HepG2 (cell line): ENCODE results near the gene TBC1D10A. TPM values are rescaled to one million over a fixed set of nuclear protein-coding genes. Genes with fewer than 3 reads are reported as not detected.

Experiments
- ATAC-seq: fragments of 200-7000 bp; cut with Tn5 transposase; 3 replicates; pipeline ENCODE4 v1.9.1; 2020; ENCODE audit warnings: mild to moderate bottlenecking, moderate library complexity
- BruUV-seq: library from RNA; stranded (reverse); fragments of 400-500 nt; replicated peaks from 2 replicates; lab custom pipeline; 2021; lab: Mats Ljungman, UMichigan
- CTCF ChIA-PET: fragments of 300-600 bp; formaldehyde crosslinking; extraction: SDS; loops from one replicate; lab custom pipeline; 2021; ENCODE audit warnings: low total read pairs, inconsistent platforms, low intra/inter-chr PET ratio; lab: Yijun Ruan, JAX
- POLR2A ChIA-PET: fragments of 350-600 bp; sonication (Branson Sonifier 250); formaldehyde crosslinking; loops from one replicate; lab custom pipeline; 2020; ENCODE audit warnings: antibody characterized with exemption, inconsistent platforms; lab: Yijun Ruan, JAX
- DNase-seq: peaks from one replicate; pipeline ENCODE4 v3.0.0-alpha.2; 2015; ENCODE audit warnings: low spot score
- FAIRE-seq: peaks from 3 replicates; lab custom pipeline; 2011; peaks lifted over from hg19 to GRCh38; lab: Jason Lieb, UNC
- H2AFZ ChIP-seq: one replicate; pipeline ENCODE4 v1.6.1; 2011; ENCODE audit warnings: low read length, inconsistent platforms
- H3K27ac ChIP-seq: fragments of 300-600 bp; 3 replicates; pipeline ENCODE4 v1.8.0; 2011; ENCODE audit warnings: mixed run types, mild to moderate bottlenecking, mixed read lengths, low read length, inconsistent platforms; ENCODE audit not compliant: insufficient read depth; ENCODE audit errors: extremely low read length
- H3K27me3 ChIP-seq, 2 experiments: fragments of 200-600 bp in 1 of 2; 2 replicates in 1 of 2; 3 replicates in 1 of 2; pipeline versions ENCODE4 v1.6.0 to v1.8.0; 2011; ENCODE audit warnings: low read length in 2 of 2, mild to moderate bottlenecking in 2 of 2, moderate library complexity in 2 of 2, inconsistent platforms in 1 of 2; ENCODE audit not compliant: insufficient read depth in 2 of 2, control insufficient read depth in 1 of 2
- H3K36me3 ChIP-seq, 2 experiments: fragments of 200-600 bp in 1 of 2; replicated peaks in 1 of 2; 2 replicates in 1 of 2; 3 replicates in 1 of 2; pipeline versions ENCODE4 v1.5.1 to v1.8.0; 2011; ENCODE audit warnings: low read length in 2 of 2, inconsistent platforms in 1 of 2; ENCODE audit not compliant: insufficient read depth in 2 of 2, control insufficient read depth in 1 of 2
- H3K4me1 ChIP-seq: 2 replicates; pipeline ENCODE4 v1.5.1; 2012; ENCODE audit warnings: low read length, inconsistent platforms; ENCODE audit not compliant: insufficient read depth
- H3K4me2 ChIP-seq: 2 replicates; pipeline ENCODE4 v1.6.0; 2011; ENCODE audit warnings: low read depth, low read length, inconsistent platforms
- H3K4me3 ChIP-seq, 3 experiments: fragments of 200-600 bp in 1 of 3; sonication (generic), shearing (Covaris generic) in 1 of 3; replicated peaks in 1 of 3; 2 replicates each; pipeline ENCODE4 v1.5.1; 2011 to 2016; ENCODE audit warnings: low read length in 3 of 3, inconsistent platforms in 2 of 3, low read depth in 2 of 3, mild to moderate bottlenecking in 2 of 3, control low read depth in 1 of 3, mixed read lengths in 1 of 3; ENCODE audit not compliant: insufficient read depth in 1 of 3
- H3K79me2 ChIP-seq: one replicate; pipeline ENCODE4 v1.6.1; 2011; ENCODE audit warnings: low read length, inconsistent platforms; ENCODE audit not compliant: insufficient read depth
- H3K9ac ChIP-seq: 2 replicates; pipeline ENCODE4 v1.6.0; 2011; ENCODE audit warnings: mild to moderate bottlenecking, low read depth, low read length, inconsistent platforms; ENCODE audit not compliant: insufficient read depth
- H3K9me3 ChIP-seq: 2 replicates; pipeline ENCODE4 v1.5.1; 2012; ENCODE audit warnings: mild to moderate bottlenecking, low read length
- H4K20me1 ChIP-seq: 2 replicates; pipeline ENCODE4 v1.6.0; 2011; ENCODE audit warnings: inconsistent platforms, mild to moderate bottlenecking, low read length, moderate library complexity; ENCODE audit not compliant: insufficient read depth
- CREBL2 ChIP-seq: sonication (generic); formaldehyde crosslinking; IDR thresholded peaks from 2 replicates; pipeline ENCODE4 v1.8.1; 2023; ENCODE audit warnings: missing genetic modification reagents, mild to moderate bottlenecking, borderline replicate concordance
- RBFOX2 ChIP-seq: fragments of 200-400 bp; formaldehyde crosslinking; IDR thresholded peaks from 2 replicates; pipeline ENCODE4 v1.6.1; 2017; ENCODE audit warnings: low read depth, mild to moderate bottlenecking, low read length
- ZNF225 ChIP-seq: sonication (generic); formaldehyde crosslinking; IDR thresholded peaks from 2 replicates; pipeline ENCODE4 v1.4.0; 2020; ENCODE audit warnings: mild to moderate bottlenecking, missing genetic modification reagents
- ZNF317 ChIP-seq: sonication (generic); formaldehyde crosslinking; IDR thresholded peaks from 2 replicates; pipeline ENCODE4 v1.5.0; 2020; ENCODE audit warnings: mild to moderate bottlenecking, missing genetic modification reagents
- ZNF543 ChIP-seq: sonication (generic); formaldehyde crosslinking; IDR thresholded peaks from 2 replicates; pipeline ENCODE4 v1.4.0; 2020; ENCODE audit warnings: mild to moderate bottlenecking, missing genetic modification reagents
- ZNF749 ChIP-seq: sonication (generic); formaldehyde crosslinking; IDR thresholded peaks from 2 replicates; pipeline ENCODE4 v1.8.0; 2022; ENCODE audit warnings: mild to moderate bottlenecking, missing genetic modification reagents, moderate library complexity, borderline replicate concordance
- WGBS: methylation state at CpG from one replicate; pipeline ENCODE4 v1.1.6; 2017; ENCODE audit warnings: low lambda C conversion rate; 5-methylcytosine and 5-hydroxymethylcytosine counted together
- in situ Hi-C: cut with HindIII; loops from 2 replicates; pipeline ENCODE4 v1.10.0; 2017; ENCODE audit warnings: low pct_unique_long_range_greater_than_20kb; ENCODE audit not compliant: extremely low pct_ligation_motif_present
- intact Hi-C: fragments of 100-400 bp; cut with micrococcal nuclease; formaldehyde crosslinking; loops from one replicate; pipeline ENCODE4 v1.10.0; 2022; ENCODE audit not compliant: unreplicated experiment
- polyA plus RNA-seq, 8 experiments: library from polyadenylated mRNA; depleted of rRNA in 3 of 8; stranded (reverse) in 7 of 8; unstranded in 1 of 8; fragments of >200 nt; fragmentation: Illumina TruSeq in 4 of 8; extraction: Trizol in 4 of 8; gene quantifications; 2 replicates each; pipeline versions ENCODE4 v1.2.1 to v1.2.3, GENCODE V29; 2011 to 2016; ENCODE audit warnings: low read depth in 4 of 8, missing spikeins in 1 of 8, mixed read lengths in 1 of 8; ENCODE audit not compliant: insufficient read depth in 1 of 8
- total RNA-seq, 5 experiments: library from RNA; depleted of rRNA; stranded (reverse); fragments of >200 nt; fragmentation: Illumina TruSeq; extraction: Trizol; gene quantifications; 2 replicates each; pipeline ENCODE4 v1.2.3, GENCODE V29; 2016; ENCODE audit warnings: low read depth in 1 of 5

The TBC1D10A gene
- total and polyA plus RNA-seq, 2 of the 13 experiments (the other 11 are each of a cell fraction or from before 2014, with no cell fraction given), result 4.2 to 4.9 TPM

DNA sequence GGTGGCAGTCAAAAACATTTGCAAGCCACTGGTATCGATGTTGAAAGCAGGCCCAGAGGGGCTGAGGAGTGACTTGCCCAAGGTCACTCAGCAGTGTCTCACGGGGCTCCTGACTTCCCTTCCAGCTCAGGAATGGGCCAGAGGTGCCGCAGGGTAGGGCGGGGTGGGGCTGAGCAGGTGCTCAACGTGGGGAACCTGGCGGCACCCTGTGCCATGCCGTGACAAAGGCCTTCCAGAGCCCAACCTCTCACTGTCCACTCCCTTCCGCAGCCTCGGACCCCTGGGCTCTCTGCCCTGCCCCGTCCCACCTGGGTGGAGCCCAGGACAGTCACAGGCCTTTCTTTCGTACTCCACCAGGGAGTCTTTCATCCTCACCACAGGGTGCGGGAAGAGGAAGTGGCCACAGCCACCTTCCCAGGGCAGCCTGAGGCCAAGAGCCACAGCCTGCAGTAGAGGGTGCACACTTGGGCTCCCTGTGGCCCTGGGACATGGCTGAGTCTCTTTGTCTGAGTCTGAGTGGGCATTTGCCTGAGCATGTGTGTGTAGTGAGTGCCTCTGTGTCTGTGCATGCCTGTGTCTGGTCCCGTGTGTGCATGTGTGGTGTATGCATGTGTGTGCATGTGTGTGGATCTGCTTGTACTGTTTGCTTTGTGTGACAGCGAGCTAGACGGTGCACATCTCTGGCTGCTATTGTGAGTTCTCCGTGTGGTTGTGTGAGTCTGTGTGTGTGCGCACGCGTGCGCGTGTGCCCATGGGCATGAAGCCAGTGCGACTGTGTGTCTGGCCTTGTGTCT, 74.1 kb downstream of the TBC1D10A start:
- Histone ChIP-seq H3K4me3 (no peak overlapping the region), H3K9ac (no peak overlapping the region), H3K27ac (no peak overlapping the region), H4K20me1 (no peaks in the 10 kb centered on the region), H2AFZ (no peak overlapping the region), H3K9me3 (no peaks in the 10 kb centered on the region), H3K27me3 (peaks cover 0 to 4% of the 10 kb centered on the region in 2 experiments; a peak in 1 of 5 replicates), H3K36me3 (no peaks in the 10 kb centered on the region), H3K4me1 (peaks cover 67% of the 10 kb centered on the region), H3K79me2 (no peaks in the 10 kb centered on the region), H3K4me2 (no peak overlapping the region)
- CTCF ChIA-PET, result no interaction called here
- POLR2A ChIA-PET, result no interaction called here
- in situ Hi-C loops, result no loop called here
- ATAC-seq, result no peak
- intact Hi-C loops, result no loop called here
- no peak for FAIRE-seq
- WGBS, result 86% methylated on average over 11 of the region's 22 CpGs
- DNase-seq, result no peak
- TF ChIP-seq ZNF749 (CRISPR knock-in tag) (no peak), RBFOX2 (0 out of 2 replicates have a peak, but pooled peaks have one; percentile 19)
- no TSS peak for BruUV-seq

DNA sequence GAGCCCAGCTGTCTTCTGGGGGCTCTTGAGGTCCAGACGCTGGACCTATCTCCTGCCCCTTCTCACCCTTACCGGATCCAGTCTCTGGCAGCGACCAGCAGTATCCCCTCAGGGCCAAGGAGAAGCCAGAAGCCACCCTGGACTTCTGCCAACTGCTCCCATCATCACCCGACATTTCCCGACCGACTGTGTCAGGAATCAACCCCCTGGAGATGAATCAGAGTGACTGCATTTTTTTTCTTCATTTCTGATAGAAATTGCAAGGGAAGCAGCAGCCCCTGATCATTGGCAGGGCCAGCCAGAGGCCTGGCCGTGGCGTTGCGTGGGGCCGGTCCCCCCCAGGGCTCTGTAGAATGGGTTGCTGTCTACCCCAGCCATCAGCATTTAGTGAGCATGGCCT, 75.0 kb downstream of the TBC1D10A start:
- Histone ChIP-seq H3K9me3 (no peaks in the 10 kb centered on the region), H3K4me1 (peaks cover 67% of the 10 kb centered on the region), H3K36me3 (no peaks in the 10 kb centered on the region), H3K27ac (no peak overlapping the region), H3K4me3 (no peak overlapping the region), H3K4me2 (no peak overlapping the region), H3K9ac (no peak overlapping the region), H4K20me1 (no peaks in the 10 kb centered on the region), H2AFZ (no peak overlapping the region), H3K79me2 (no peaks in the 10 kb centered on the region), H3K27me3 (no peaks in the 10 kb centered on the region)
- POLR2A ChIA-PET, result interaction anchor here (1.4 kb wide), 1 partner anchor 39 kb away, joined by 3 read pairs; no protein-coding TSS in a partner anchor
- ATAC-seq, result no peak
- in situ Hi-C loops (no loop called here), intact Hi-C loops (no loop called here)
- 75% methylated on average over 8 of the region's 10 CpGs for WGBS
- CTCF ChIA-PET, result no interaction called here
- no TSS peak for BruUV-seq
- no peak for TF ChIP-seq ZNF317 (CRISPR knock-in tag)
- no peak for TF ChIP-seq ZNF543
- TF ChIP-seq ZNF225 (CRISPR knock-in tag), result no peak
- no peak for TF ChIP-seq CREBL2 (CRISPR knock-in tag)
- DNase-seq, result no peak
- FAIRE-seq, result no peak
